AG08396 (cell line): ENCODE results near the gene KCNAB1.
A peak's percentile ranks its signal among the peaks of the same experiment; 100 is the strongest.

Source experiments
- DNase-seq: peaks from one replicate; pipeline ENCODE4 v3.0.0; 2012; ENCODE audit warnings: low spot score, mixed read lengths

Gene KCNAB1

DNA sequence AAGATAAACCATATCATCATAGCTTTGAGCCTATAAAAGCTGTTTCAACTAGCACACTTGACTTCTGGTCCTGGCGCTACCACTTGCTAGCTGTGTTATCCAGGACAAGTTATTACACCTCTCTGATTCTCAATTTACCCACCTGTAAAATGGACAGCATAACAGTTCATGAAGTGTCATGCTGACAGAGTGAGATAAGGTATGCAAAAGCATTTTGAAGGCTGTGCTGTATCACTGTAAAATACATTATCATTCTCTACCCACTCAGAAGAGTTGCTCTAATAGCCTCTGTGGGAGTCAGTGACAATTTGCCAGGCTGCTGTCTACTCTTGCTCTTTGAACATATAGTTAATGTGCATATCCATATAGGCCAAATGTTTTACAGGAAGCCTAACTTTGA, 341.5 kb downstream of the KCNAB1 start:
- no peak for DNase-seq

DNA sequence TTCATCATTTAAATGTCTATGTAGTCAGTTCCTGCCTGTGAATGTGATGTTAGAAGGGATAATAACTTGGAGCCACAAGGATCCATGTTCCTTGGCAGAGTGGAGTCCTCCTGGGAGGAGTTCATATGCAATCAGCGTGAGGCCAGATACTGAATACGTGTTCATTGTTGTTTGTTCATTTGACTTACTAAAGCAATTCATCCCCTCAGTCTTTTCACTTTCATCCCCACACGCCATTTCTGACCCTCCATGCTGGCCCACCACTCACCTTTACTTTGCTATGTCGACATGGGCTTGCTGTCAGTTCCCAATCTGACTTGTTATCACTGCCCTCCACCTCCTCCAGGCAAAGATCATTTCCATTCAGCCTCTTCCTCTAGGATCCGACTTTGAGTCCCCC, 342.7 kb downstream of the KCNAB1 start:
- no peak for DNase-seq

DNA sequence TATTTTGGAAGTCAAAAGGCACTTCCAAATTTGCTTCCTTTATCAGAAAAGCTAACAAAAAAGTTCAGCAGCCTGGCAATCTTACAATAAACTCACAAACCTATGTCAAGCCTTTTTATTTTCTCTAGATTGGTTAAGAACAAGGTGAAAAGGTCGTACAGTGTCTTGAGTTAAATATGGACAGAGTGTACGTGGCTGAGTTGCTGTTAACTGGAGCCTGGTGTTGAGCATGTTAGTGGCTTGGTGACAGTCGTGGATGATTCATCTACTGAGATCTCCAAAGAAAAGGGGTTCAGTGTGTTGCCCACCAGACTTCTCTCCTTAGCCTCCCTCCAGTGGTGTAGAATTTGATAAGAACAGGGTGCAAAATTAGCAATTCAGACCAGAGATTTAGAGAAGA, 344.8 kb downstream of the KCNAB1 start:
- no peak for DNase-seq

DNA sequence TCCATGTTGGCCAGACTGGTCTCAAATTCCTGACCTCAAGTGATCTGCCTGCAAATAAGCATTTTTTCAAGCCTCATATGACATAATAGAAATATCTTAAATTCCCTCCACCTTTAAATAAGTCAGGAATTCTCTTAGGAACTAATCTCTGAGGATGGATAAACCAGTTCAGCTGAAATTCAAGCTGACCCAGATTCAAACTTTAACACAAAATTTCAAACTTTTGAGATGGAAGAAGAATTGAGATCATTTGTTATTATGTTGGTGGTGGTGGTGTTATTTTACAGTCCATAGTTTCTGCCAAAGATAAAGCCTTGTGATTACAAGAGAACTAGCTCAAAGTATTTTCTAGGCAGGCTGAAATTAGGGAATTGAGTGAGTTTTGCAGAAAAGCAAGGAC, 349.1 kb downstream of the KCNAB1 start:
- no peak for DNase-seq

DNA sequence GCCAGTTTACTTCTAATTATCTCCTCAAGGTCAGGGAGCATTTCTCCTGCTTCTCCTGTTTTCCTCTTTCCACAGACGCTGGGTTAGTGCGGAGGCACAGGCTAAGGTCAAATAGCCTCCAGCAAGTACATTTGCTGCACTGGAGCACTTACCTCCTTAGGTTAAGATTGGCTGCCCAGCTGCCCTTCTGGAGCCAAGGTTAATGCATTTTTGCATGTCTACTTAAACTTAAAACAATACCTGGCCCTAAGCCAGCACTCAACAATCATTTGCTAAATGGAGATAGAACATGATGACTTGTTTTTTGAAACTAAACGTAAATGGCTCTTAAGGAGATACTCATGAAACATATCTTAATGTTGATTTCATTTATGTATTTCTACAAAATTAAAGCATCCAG, 351.1 kb downstream of the KCNAB1 start:
- no peak for DNase-seq

DNA sequence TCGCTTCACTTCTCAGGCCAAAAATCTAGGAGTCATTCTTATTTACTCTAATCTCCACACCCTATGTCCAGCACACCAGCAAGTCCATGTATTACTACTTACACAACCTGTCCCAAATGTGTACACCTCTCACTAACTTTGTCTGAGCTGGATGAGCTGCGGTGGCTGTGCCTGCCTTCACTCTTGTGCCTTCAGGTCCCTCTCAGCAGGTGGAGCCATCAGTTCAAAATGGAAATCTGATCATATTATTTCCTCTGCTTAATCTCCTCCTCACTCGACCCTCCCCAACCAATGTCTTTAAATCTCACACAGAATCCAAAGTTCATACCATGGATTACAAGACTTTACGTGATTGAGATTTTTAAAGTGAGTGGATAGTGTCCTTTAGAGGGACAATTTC, 351.8 kb downstream of the KCNAB1 start:
- DNase-seq: no peak

DNA sequence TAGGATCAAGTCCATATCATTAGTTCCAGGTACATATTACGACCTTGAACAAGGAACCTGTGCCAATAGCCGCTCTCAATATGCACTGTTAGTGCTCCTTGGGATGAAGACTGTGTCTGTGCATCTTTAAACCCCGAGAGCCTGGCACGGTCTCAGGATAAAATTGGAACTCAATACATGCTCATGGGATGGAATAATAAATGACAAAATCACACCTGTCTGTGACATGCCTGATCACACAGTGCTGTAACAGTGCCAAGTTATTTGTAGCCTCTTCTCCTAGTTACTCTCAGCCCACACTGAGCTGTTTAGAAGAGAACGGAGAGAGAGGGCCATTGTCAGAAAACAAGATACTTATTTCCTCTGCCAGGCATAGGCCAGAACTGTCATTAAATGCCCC, 352.3 kb downstream of the KCNAB1 start:
- no peak for DNase-seq

DNA sequence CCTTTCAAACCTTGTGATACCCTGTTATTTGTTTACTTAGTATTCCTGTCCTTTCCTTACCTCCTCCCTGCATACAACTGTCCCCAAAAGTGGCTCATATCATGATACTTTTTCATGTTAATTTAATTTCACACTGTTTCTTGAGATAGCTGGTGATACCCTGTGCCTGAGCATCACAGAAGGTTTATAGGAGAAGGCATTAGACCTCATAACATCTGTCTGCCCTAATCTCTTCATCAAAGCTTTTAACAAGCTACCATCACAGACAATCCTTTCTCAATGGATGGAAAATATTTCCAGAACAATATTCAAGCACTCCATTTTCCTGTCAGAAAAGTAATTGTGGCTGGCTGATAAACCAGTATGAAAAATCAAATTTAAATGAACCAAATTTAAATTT, 353.0 kb downstream of the KCNAB1 start:
- no peak for DNase-seq

DNA sequence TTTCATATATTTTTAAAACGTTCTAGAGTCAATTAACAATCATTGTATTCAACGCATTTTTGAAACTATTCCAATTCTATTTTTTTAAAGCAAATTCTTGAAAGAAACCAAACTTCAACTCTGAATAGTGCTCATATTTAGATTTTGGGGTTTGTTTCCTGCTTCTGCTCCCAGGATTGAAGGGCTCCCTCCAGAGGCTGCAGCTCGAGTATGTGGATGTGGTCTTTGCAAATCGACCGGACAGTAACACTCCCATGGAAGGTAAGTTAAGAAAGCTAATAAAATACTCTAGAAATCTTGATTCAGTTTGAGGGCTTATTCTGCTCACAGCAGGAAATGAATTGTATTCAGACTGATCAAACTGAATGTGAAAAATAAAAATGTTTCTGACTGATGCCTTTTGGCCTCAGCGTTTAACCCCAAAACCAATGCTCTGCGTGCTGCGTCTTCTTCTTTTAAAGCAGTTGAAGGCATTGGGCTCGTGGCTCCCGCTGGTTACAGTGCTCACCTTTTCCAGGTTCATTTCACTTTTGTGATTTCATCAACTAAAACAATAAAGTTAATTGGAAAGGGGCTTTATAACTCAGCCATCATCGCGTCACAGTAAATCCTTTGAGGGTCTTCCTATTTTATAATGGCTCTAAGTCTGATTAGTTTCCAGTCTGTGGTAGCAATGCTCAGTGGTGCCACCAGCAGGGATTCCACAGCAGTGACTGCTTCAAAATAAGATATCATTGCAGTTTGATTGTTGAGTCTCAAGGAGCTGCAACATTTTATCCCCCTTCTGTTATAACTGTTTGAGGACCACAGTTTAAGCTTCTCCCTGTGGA, 354.4 kb downstream of the KCNAB1 start:
- no peak for DNase-seq

DNA sequence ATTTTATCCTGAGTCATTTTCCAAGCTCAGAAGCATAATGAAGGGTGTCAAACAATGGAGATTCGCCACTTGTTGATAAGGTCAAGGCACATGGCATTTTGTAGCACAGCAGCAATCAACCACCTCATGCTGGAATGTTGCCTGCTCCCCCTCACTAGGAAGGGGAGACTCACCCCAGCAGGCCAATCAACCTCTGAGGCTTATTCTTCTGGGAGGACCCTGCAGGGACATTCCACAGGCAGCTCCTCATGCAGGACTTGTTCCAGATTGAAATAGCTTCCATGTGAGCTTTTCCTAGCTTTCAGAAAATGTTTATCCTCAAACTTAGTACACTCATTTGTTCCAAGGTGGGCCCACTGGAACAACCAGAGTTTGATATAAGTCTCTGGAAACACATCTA, 356.9 kb downstream of the KCNAB1 start:
- peak; percentile 35 for DNase-seq

DNA sequence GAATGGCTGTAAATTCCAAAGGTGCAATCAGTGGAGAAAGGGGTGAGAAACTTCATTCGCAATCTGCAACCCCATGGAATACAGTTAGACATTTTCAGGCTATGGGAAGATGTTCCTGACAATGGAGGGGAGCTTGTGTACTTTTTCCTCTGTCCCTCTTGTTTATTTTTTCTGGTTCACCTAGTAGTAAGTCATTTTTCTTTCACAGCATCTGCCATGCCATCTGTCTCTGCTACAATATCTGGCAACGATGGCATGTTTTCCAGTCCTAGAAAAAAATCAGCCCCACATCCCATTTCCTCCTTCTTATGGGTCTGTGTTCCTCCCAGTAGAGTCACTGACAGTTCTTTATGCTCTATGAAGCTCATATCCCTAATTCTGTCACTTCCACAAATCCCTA, 358.5 kb downstream of the KCNAB1 start:
- no peak for DNase-seq

DNA sequence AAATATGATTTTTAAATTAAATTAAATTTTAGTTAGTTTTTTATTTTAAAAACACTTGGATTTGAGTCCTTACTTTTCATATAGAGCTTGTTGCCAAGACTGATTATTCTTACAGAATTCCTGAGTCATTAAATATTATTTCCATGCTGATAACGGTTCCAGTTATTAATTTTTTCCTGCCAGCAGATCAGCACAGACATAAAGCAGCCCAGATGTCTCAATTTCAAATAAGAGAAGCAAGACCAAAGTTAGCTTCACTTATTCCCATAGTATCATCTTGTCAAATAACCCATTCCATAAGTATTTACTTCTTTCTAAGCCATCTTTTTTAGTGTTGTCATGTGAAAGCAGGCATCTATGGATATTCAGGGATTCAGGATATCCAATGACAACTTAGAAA, 359.2 kb downstream of the KCNAB1 start:
- no peak for DNase-seq

DNA sequence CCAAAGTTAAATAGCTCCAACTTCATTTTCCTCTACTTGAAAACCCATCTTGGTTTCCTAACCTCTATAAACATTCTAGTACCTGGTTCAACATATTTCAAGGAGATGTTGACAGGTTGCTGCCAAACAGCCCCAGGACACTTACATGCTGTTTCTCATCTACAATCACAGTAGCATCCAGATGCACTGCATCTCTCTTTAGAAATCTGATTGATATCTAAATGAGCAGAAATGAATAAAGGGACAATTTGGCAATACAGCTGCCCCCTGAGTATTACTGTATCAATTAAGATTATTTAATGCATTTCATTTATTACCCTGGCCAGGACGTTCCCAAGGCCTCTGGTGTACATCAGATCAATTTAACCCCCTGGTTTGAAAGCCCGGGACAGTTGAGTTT, 360.6 kb downstream of the KCNAB1 start:
- no peak for DNase-seq

DNA sequence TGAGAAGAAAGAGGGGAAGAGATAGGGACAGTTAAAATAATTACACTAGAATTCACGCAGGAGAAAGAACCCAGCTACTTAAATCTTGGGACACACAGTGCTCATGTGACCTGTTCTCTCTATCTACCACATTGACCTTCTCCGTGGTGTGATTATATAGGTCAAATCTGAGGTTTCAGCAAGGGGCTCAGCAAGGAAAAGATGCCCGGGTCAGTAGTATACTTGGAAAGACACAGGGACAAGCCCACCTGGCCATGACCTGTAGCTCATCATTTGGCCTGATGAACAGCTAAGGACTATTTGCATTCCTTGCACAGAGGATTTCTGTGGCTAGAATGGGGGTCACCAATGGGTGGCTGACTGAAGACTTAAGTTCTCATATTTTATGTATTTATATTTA, 362.6 kb downstream of the KCNAB1 start:
- DNase-seq: no peak

DNA sequence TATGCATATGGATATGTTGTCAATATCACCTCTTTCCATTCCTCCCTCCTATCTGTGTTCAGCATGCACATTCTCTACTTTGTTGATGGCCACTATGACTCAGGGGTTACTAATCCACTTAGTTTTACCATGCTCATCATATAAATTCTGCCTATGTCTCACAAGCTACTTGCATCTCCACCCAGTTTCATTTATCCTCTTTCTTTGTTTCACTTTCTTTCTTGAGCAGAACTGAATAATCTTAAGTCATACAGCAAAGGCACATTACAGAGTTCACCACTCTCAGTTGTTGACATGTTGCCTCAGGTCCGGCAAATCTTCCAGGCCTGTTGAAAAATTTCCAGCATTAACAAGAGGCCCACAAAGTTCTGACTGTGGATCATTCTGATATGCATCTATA, 363.0 kb downstream of the KCNAB1 start:
- DNase-seq: peak; percentile 43

DNA sequence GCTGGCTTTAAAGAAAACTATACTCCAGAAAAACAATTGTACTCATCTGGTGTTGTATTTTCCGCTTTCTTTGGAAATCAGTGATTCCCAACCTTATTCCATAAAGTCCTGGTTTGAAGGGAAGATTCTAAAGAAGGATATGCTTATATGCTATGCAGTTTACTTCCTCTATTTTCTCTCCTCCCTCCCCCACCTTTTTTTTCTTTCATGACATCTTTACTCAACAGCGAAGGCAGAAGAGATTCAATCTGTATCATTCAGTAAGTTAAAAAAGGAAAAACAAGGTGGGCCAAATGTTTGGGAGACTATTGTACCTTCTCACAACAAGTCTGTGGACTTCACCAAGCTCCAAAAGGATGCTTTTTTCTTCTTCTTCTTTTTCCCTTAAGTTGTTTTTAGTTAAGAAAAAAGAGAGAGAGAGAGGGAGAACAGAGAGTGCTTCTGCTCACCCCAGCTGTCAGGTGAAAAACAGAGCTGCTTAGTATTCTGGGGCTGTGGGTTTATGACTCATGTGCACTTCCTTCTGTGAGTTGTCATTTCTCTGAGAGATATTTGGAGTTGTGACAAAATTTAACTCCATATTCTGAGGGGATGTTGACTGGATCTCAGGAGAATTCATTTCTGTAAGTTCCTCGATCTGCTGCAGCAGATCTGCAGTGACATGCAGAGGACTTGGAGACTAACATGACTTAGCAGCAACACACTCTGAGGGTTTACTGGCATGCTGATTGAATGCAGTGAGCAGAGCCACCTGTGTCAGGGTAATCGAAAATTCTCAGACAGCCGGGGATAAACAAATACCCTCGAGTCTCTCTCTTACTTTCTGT, 363.8 kb downstream of the KCNAB1 start:
- DNase-seq: no peak

DNA sequence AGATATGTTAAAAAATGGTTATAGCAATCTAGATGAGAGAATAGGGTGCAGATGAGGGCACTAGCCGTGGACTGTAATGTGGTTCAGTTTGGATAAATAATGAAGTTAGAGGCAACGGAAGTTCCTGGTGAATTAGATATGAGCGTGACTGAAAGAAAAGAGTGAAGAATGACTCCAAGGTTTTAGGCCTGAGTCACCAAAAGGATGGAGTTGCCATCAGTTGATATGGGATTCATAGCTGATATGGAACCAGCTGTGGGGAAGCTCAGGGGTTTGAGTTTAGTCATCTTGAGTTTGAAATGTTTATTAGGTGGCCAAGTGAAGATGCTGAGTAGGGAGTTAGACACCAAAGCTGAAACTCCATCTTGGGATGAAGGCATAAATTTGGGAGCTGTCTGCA, 368.4 kb downstream of the KCNAB1 start:
- DNase-seq: no peak

DNA sequence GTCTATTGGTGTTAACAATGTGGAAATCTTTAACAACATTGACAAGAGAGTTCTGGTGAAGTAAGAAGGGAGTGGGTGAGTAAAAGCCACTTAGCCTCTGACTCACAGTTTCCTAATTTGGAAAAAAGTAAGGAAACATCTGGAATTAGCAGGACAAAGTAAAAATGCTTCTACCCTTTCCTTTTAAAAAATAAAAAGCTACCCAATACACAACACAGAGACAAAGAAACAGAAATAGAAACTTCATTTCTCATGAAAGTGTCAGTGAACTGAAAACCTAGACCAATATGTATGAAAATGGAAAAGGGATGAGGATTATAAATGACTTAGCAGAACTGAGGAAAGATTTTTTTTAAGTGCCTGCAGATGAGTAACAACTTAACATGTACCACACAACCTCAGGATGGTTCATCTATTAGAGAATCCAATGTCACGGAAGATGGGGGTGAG, 369.1 kb downstream of the KCNAB1 start:
- DNase-seq: no peak

DNA sequence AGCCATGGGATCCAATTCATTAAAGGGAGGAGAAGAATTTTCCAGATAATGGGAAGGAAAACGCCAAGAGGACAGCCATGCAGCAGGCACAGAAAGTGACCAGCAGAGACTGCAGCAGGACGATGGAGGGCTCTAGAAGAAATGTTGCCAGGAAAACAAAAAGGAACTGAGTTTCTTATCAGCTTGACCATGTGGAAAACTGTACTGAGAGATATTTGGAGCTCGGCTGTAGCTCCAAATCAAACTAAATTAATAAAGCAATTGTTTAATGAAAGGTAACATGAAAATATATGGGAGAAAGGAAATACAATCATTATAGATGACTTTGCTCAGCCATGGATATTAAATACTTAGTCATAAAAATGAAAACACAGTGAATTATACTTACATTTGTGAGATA, 370.8 kb downstream of the KCNAB1 start:
- DNase-seq: no peak

DNA sequence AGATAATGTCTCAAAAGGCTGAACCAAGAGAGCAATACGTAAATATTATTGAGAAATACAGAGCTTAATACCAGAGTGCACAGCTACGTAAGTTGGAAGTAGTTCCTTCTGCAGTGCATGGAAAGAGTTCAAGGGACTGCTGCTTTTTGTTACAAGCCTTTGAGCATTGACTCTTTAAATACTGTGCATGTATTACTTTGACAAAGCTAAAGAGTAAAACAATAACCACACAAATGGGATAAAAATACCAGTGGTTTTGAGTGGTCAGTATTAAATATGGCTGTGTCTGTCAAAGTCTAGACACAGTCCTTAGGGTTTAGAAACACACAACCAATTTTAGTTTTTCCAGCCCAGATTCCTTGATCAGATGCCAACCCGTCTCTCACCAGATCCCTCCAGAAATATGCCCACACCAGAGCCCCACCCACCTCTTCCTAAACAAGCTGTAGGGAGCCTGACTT, 372.5 kb downstream of the KCNAB1 start:
- no peak for DNase-seq

DNA sequence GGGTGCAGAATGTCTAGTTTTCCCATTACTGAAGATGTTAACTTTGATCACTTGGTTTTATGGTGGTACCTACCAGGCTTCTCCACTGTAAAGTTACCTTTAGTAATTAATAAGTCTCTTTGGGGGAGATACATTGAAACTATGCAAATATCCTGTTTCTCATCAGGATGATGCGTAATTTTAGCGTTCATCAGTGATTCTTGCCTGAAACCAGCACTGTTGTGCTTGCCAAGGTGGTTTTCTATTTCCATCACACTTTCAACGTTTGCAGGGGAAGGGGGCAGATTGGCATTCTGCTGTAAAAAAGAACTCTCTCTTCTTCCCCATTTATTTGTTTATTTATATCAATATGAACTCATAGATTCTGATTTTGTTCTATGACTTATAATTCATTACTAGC, 373.5 kb downstream of the KCNAB1 start:
- no peak for DNase-seq

DNA sequence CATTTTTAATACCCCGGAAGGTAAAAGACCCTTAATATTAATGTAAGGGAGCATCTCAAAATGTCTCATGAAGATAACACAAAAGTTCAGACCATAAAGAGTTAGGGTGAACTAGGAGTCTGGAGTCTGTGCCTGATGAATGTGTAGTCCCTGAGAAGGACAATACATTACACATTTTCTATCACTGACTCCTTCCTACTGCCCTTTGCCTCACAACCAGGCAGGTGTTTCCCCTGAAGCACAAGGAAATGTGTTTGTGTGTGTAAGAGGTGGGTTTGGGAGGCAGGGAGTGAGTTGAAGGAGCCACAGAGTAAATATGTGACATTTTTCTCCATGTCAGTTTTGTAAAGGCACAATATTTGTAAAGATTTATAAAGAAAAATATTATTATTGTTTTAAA, 375.4 kb downstream of the KCNAB1 start:
- no peak for DNase-seq

DNA sequence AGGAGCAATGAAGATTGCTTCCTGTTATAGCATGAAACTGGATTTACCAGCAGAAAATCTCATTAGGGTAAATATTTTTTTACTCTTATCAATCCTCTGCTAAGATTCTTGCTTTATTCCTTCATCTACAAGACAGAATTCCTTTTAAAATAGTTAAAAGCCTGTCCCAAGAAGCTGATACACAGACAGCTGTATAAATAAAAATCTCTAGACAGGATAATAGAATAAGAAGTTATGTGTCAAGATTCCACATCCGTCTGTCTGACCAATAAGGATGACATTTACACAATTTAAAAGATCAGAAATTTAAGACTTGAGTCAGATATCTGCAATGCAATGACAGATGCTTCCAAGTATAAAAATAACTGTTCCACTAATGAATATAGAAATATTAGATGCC, 376.9 kb downstream of the KCNAB1 start:
- no peak for DNase-seq
